GM12892 (cell line): Measurements from ENCODE around the gene RAET1G.
"Not testable (repeated sequence)": the region's sequence is repeated elsewhere in the genome, so short reads cannot be mapped to it uniquely, and the experiment has no call there.

Experiments
- POLR2A ChIP-seq: IDR thresholded peaks from 2 replicates; pipeline ENCODE4 v1.6.1; 2011; ENCODE audit warnings: low read depth, low read length, control low read depth
- POLR2AphosphoS5 ChIP-seq: IDR thresholded peaks from 2 replicates; pipeline ENCODE4 v1.6.1; 2011; ENCODE audit warnings: low read depth, low read length, control low read depth
- TAF1 ChIP-seq: IDR thresholded peaks from 2 replicates; pipeline ENCODE4 v1.6.1; 2011; ENCODE audit warnings: low read depth, mild to moderate bottlenecking, control low read depth, low read length, borderline replicate concordance

DNA sequence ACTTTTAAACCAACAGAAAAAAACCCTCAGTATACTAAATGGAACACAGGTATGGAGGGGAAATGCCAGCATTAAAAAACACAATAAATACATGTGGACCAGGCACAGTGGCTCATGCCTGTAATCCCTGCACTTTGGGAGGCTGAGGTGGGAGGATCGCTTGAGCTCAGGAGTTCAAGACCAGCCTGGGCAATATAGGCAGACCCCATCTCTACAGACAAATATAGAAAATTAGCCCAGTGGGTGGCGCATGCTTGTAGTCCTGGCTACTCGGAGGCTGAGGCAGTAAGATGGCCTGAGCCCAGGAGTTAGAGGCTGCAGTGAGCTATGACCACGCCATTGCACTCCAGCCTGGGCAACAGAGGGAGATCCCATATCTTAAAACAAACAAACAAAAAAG is 36.9 kb upstream of the RAET1G start:
- TF ChIP-seq POLR2A, TAF1, POLR2AphosphoS5: not testable (repeated sequence)
